Esophagus muscularis mucosa (tissue), 4 donors: Measurements from ENCODE around the gene SMTN.

ENCODE experiments used
- EP300 ChIP-seq: sonication (generic); formaldehyde crosslinking; IDR thresholded peaks from one replicate; pipeline ENCODE4 v1.6.1; 2017; ENCODE audit warnings: antibody characterized with exemption
- POLR2A ChIP-seq: fragments of 450-650 bp; IDR thresholded peaks from one replicate; pipeline ENCODE4 v1.6.1; 2017; ENCODE audit warnings: antibody characterized with exemption, moderate library complexity, mild to moderate bottlenecking, low read depth
- POLR2AphosphoS5 ChIP-seq, 2 donors: sonication (generic); formaldehyde crosslinking; IDR thresholded peaks; one replicate each; pipeline ENCODE4 v1.6.1; 2017; ENCODE audit warnings: antibody characterized with exemption in 2 of 2
- TF ChIP-seq, protein P1 (sequence below), 3 experiments: fragments of 200-600 bp in 2 of 3; fragments of 450-650 bp in 1 of 3; sonication (generic) in 2 of 3; IDR thresholded peaks; one replicate each; pipeline ENCODE4 v1.5.1; 2017 to 2019; ENCODE audit warnings: antibody characterized with exemption in 3 of 3, mild to moderate bottlenecking in 2 of 3, moderate library complexity in 1 of 3

DNA sequence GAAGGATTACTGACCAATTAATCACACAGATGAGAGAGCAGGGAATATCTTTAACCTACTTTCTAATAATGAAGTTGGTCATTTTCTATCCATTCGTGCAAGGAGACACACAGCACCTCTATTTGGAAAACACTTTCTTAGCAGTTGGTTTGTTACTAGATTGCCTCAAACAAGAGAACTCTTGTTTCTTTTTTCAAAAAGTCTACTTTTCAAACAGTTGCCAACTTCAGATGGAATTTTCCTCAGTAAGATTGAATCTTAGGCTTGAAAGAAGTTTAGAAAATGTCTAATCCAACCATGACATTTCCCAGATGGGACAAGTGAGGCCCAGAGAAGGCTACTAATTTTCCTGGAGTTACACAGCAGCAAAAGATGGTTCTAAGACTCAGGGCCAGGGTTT is 42.4 kb upstream of the SMTN start:
- no peak for TF ChIP-seq EP300
- no peak for TF ChIP-seq POLR2AphosphoS5 (IDR thresholded peaks at IDR 0.05)
- TF ChIP-seq, protein P1, sequence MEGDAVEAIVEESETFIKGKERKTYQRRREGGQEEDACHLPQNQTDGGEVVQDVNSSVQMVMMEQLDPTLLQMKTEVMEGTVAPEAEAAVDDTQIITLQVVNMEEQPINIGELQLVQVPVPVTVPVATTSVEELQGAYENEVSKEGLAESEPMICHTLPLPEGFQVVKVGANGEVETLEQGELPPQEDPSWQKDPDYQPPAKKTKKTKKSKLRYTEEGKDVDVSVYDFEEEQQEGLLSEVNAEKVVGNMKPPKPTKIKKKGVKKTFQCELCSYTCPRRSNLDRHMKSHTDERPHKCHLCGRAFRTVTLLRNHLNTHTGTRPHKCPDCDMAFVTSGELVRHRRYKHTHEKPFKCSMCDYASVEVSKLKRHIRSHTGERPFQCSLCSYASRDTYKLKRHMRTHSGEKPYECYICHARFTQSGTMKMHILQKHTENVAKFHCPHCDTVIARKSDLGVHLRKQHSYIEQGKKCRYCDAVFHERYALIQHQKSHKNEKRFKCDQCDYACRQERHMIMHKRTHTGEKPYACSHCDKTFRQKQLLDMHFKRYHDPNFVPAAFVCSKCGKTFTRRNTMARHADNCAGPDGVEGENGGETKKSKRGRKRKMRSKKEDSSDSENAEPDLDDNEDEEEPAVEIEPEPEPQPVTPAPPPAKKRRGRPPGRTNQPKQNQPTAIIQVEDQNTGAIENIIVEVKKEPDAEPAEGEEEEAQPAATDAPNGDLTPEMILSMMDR (IDR thresholded peaks at IDR 0.05) = no peak
- no peak for TF ChIP-seq POLR2A
